Activated gamma-delta T cell treated with anti-CD3 and anti-CD28 coated beads, Interleukin-2, amount 50 U/mL, for 16 hours (primary cell): ENCODE data around the gene NSMCE3.

Experiments
- DNase-seq: peaks from one replicate; pipeline ENCODE4 v3.0.0-alpha.2; 2020; ENCODE audit warnings: low read depth

The NSMCE3 gene

DNA sequence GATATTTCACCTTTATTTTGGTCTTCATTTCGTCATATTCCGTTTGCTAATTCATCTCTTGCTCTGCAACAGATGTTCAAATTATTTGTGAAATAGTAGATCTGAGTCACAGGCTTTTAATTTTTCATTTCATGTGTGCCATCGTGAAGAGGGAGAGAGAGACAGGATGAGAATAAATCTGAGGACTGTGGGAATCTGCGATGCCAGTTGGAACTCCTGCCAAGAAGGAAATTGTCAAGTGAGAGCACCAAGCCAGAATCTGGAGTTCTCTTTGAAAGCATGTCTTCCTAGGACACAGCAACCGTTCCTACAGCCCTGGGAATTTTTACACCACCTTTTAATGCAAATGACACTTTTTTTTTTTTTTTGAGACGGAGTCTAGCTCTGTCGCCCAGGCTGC lies 48.8 kb downstream of the NSMCE3 start:
- DNase-seq: no peak

DNA sequence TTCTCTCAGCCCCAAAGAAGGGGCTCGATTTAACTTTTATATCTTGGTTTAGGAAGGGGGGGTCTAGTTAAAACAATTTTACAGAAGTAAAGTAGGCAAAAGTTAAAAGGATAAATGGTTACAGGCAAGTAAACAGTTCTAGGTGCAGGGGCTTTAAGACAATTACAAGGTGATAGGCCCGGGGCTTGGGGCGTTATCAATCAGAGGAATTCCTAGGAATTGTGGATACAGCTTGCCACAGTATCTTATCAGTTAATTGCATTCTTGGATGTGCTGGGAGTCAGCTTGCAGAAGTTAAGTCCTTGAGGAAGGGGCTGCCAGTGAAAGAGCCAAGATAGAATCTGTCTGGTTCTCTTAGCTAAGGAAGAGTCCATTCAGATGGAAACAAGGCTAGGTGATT lies 52.7 kb downstream of the NSMCE3 start:
- DNase-seq: no peak
